Measurements from ENCODE around the gene C11orf98. TPM values are rescaled to one million over a fixed set of nuclear protein-coding genes. Genes with fewer than 3 reads are reported as not detected.

Gene C11orf98
- total RNA-seq (25.4 and 33.4 TPM in 2 replicates), polyA plus RNA-seq (38.2 and 64.8 TPM in 2 replicates), polyA minus RNA-seq (ENCODE audit: low replicate concordance) (2.0 and 4.2 TPM in 2 replicates)
- 67.2 and 113 TPM in 2 replicates for polyA plus RNA-seq (2012)

DNA sequence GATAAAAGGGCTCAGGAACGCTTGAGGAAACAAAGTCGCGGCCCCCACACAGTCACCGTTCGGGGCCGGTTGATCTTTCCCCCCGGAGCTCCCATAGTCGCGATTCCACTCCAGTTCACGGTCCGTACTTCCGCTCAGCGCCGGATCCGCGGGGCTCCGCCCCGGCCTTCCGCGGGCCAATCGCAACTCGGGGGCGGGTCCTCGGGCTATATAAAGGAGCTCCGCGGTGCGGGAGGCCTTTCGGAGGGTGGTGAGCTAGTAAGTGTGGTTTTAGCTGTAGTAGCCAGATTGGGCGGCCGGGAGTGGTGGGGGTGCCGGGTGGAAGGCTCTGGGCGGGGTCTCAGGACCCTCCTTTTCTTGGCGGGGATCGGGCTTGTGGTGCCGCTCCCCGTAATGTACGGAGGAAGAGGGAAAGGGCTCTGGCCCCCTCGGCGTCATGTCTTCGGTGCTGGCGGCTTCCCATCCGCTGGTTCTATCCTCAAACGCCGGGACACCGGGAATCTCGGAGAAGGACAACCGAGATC is at the start of gene C11orf98, which contains the start of gene CSKMT:
C11orf98 (minus strand) TSS at position 136 of the 524 bp plus-strand sequence; CDS start at position 95, 41 bp downstream.
CSKMT (plus strand) TSS at position 238 of the 524 bp plus-strand sequence. CDS start 568 bp downstream, outside the sequence.
- TF ChIP-seq, protein P1, sequence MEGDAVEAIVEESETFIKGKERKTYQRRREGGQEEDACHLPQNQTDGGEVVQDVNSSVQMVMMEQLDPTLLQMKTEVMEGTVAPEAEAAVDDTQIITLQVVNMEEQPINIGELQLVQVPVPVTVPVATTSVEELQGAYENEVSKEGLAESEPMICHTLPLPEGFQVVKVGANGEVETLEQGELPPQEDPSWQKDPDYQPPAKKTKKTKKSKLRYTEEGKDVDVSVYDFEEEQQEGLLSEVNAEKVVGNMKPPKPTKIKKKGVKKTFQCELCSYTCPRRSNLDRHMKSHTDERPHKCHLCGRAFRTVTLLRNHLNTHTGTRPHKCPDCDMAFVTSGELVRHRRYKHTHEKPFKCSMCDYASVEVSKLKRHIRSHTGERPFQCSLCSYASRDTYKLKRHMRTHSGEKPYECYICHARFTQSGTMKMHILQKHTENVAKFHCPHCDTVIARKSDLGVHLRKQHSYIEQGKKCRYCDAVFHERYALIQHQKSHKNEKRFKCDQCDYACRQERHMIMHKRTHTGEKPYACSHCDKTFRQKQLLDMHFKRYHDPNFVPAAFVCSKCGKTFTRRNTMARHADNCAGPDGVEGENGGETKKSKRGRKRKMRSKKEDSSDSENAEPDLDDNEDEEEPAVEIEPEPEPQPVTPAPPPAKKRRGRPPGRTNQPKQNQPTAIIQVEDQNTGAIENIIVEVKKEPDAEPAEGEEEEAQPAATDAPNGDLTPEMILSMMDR (conservative IDR thresholded peaks at IDR 0.05 in 1 of 2, IDR thresholded peaks at IDR 0.05 in 1 of 2; ENCODE audit: low read depth in 1 of 2, low read length in 2 of 2), result no peak
- no peak for TF ChIP-seq EZH2 (IDR thresholded peaks at IDR 0.05; ENCODE audit: low read length, missing control alignments)
- peak; percentile 91 to 95 for DNase-seq (ENCODE audit: low read depth in 2 of 2)
- no peaks in the 10 kb centered on the region for H3K27me3 ChIP-seq (ENCODE audit: control insufficient read depth, insufficient read depth, low read length)
- H3K27ac ChIP-seq (ENCODE audit: insufficient read depth, low read length), result peak within 1 kb of the TSS; percentile 45
- peaks cover 10% of the 10 kb centered on the region for H3K4me1 ChIP-seq (ENCODE audit: control insufficient read depth, extremely low read depth, insufficient read depth, low read length)
- H3K9ac ChIP-seq (ENCODE audit: insufficient read depth, low read length), result peak within 1 kb of the TSS; percentile 69
- no peaks in the 10 kb centered on the region for H3K9me3 ChIP-seq (ENCODE audit: control insufficient read depth, insufficient read depth, low read depth, low read length)
- peaks cover 15% of the 10 kb centered on the region for H3K36me3 ChIP-seq (ENCODE audit: control insufficient read depth, insufficient read depth, low read length)
- H3K4me3 ChIP-seq (replicated peaks in 1 of 4; ENCODE audit: control extremely low read depth in 1 of 4, insufficient read depth in 1 of 4, low read depth in 3 of 4, low read length in 4 of 4), result peak within 1 kb of the TSS; percentile 43 to 95 (median 80)
- H3K4me2 ChIP-seq (ENCODE audit: extremely low read depth, insufficient read depth, low read length), result peak within 1 kb of the TSS; percentile 99
- peaks cover 29% of the 10 kb centered on the region for H3K79me2 ChIP-seq (ENCODE audit: control insufficient read depth, insufficient read depth, low read length)
- peak within 1 kb of the TSS; percentile 50 for H2AFZ ChIP-seq (ENCODE audit: low read length)
- no peaks in the 10 kb centered on the region for H4K20me1 ChIP-seq (ENCODE audit: control insufficient read depth, extremely low read depth, insufficient read depth, low read length)

DNA sequence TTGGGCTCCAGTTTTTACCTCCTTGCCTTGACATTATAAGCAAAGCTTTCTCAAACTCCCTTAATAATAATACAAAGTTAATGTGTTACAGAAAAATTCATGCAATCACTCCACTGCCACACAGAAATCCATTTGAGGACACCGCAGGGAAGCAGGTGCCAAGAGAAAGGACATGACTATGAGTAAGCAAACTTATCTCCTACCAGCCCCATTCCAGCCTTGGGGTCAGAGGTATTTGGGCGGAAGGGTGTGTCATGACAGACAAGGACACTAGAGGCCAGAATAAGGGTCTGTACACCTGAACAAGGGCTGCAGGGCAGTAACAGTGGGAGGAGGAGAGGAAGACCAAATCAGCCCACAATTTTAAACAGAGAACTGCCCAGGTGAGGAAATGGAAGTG is 48.3 kb upstream of the C11orf98 start:
- Histone ChIP-seq H3K4me1 (ENCODE audit: control insufficient read depth, extremely low read depth, insufficient read depth, low read length) (peaks cover 12% of the 10 kb centered on the region), H3K4me2 (ENCODE audit: extremely low read depth, insufficient read depth, low read length) (no peak overlapping the region), H3K27me3 (ENCODE audit: control insufficient read depth, insufficient read depth, low read length) (no peaks in the 10 kb centered on the region), H4K20me1 (ENCODE audit: control insufficient read depth, extremely low read depth, insufficient read depth, low read length) (no peaks in the 10 kb centered on the region), H3K36me3 (ENCODE audit: control insufficient read depth, insufficient read depth, low read length) (peaks cover 26% of the 10 kb centered on the region), H3K79me2 (ENCODE audit: control insufficient read depth, insufficient read depth, low read length) (peaks cover 26% of the 10 kb centered on the region), H3K9ac (ENCODE audit: insufficient read depth, low read length) (no peak overlapping the region), H3K4me3 (replicated peaks in 1 of 4; ENCODE audit: control extremely low read depth in 1 of 4, insufficient read depth in 1 of 4, low read depth in 3 of 4, low read length in 4 of 4) (no peak overlapping the region), H3K27ac (ENCODE audit: insufficient read depth, low read length) (no peak overlapping the region), H3K9me3 (ENCODE audit: control insufficient read depth, insufficient read depth, low read depth, low read length) (no peaks in the 10 kb centered on the region), H2AFZ (ENCODE audit: low read length) (no peak overlapping the region)
- no peak for DNase-seq (ENCODE audit: low read depth in 2 of 2)
- TF ChIP-seq EZH2 (IDR thresholded peaks at IDR 0.05; ENCODE audit: low read length, missing control alignments), result no peak
- TF ChIP-seq, protein P1 (conservative IDR thresholded peaks at IDR 0.05 in 1 of 2, IDR thresholded peaks at IDR 0.05 in 1 of 2; ENCODE audit: low read depth in 1 of 2, low read length in 2 of 2), result no peak

DNA sequence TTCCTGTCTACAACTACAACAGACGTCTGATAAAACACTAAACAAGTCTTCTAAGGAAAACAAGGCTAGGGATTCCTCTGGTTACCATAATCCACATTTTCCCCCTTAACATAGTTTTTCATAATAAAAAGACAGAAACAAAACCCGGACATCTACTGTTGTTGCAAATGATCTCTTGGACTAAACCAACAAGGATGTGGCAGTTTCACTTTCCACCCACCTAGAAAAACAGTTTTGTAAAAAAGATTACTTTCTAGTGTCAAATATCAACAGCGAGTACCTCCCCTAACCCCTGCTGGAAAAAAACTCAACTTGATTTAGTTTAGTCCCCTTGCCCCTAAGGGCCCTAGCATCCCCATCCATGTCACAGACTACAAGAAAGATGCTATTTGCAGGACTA is 47.9 kb upstream of the C11orf98 start:
- Histone ChIP-seq H3K4me2 (ENCODE audit: extremely low read depth, insufficient read depth, low read length) (no peak overlapping the region), H3K9ac (ENCODE audit: insufficient read depth, low read length) (no peak overlapping the region), H3K9me3 (ENCODE audit: control insufficient read depth, insufficient read depth, low read depth, low read length) (no peaks in the 10 kb centered on the region), H3K27ac (ENCODE audit: insufficient read depth, low read length) (no peak overlapping the region), H3K4me3 (replicated peaks in 1 of 4; ENCODE audit: control extremely low read depth in 1 of 4, insufficient read depth in 1 of 4, low read depth in 3 of 4, low read length in 4 of 4) (no peak overlapping the region), H4K20me1 (ENCODE audit: control insufficient read depth, extremely low read depth, insufficient read depth, low read length) (no peaks in the 10 kb centered on the region), H2AFZ (ENCODE audit: low read length) (no peak overlapping the region), H3K36me3 (ENCODE audit: control insufficient read depth, insufficient read depth, low read length) (peaks cover 26% of the 10 kb centered on the region), H3K79me2 (ENCODE audit: control insufficient read depth, insufficient read depth, low read length) (peaks cover 23% of the 10 kb centered on the region), H3K27me3 (ENCODE audit: control insufficient read depth, insufficient read depth, low read length) (no peaks in the 10 kb centered on the region), H3K4me1 (ENCODE audit: control insufficient read depth, extremely low read depth, insufficient read depth, low read length) (peaks cover 12% of the 10 kb centered on the region)
- TF ChIP-seq, protein P1 (conservative IDR thresholded peaks at IDR 0.05 in 1 of 2, IDR thresholded peaks at IDR 0.05 in 1 of 2; ENCODE audit: low read depth in 1 of 2, low read length in 2 of 2), result no peak
- no peak for TF ChIP-seq EZH2 (IDR thresholded peaks at IDR 0.05; ENCODE audit: low read length, missing control alignments)
- no peak for DNase-seq (ENCODE audit: low read depth in 2 of 2)
